A549 (cell line): Measurements from ENCODE around the gene PLK1.
"Not testable (repeated sequence)": the region's sequence is repeated elsewhere in the genome, so short reads cannot be mapped to it uniquely, and the experiment has no call there.

ENCODE experiments used
- CEBPB ChIP-seq, 2 experiments: fragments of >200 bp in 1 of 2; sonication (Bioruptor Twin) in 1 of 2; formaldehyde crosslinking in 1 of 2; IDR thresholded peaks; 2 replicates each; pipeline ENCODE4 v1.6.1; 2012 to 2016
- CHD4 ChIP-seq: fragments of 200-600 bp; sonication (generic); IDR thresholded peaks from 2 replicates; pipeline ENCODE4 v1.6.1; 2016; ENCODE audit warnings: antibody characterized with exemption, mild to moderate bottlenecking, borderline replicate concordance
- CTCF ChIP-seq: fragments of >200 bp; sonication (Bioruptor Twin); formaldehyde crosslinking; IDR thresholded peaks from 3 replicates; pipeline ENCODE4 v1.5.1; 2016
- ESRRA ChIP-seq: fragments of 150-350 bp; IDR thresholded peaks from 2 replicates; pipeline ENCODE4 v1.6.1; 2014; ENCODE audit warnings: mild to moderate bottlenecking, low read length, borderline replicate concordance
- HOXA7 ChIP-seq: fragments of 250-450 bp; sonication (Bioruptor Pico); IDR thresholded peaks from 2 replicates; pipeline ENCODE4 v1.5.0; 2020; ENCODE audit warnings: mild to moderate bottlenecking, moderate library complexity
- KDM5A ChIP-seq: fragments of 200-600 bp; sonication (generic); IDR thresholded peaks from 2 replicates; pipeline ENCODE4 v1.6.1; 2016; ENCODE audit warnings: antibody characterized with exemption, mild to moderate bottlenecking
- POLR2A ChIP-seq: IDR thresholded peaks from 2 replicates; pipeline ENCODE4 v1.6.1; 2012; ENCODE audit warnings: mild to moderate bottlenecking, low read length
- RARB ChIP-seq: fragments of 250-450 bp; sonication (Bioruptor Pico); IDR thresholded peaks from 2 replicates; pipeline ENCODE4 v1.8.0; 2021; ENCODE audit warnings: mild to moderate bottlenecking, moderate library complexity
- RCOR1 ChIP-seq: fragments of 150-350 bp; IDR thresholded peaks from 2 replicates; pipeline ENCODE4 v1.6.1; 2014; ENCODE audit warnings: antibody characterized with exemption, low read length, low read depth
- SMC3 ChIP-seq: fragments of >200 bp; sonication (Bioruptor Twin); formaldehyde crosslinking; IDR thresholded peaks from 3 replicates; pipeline ENCODE4 v1.6.1; 2018; ENCODE audit warnings: inconsistent platforms
- SREBF2 ChIP-seq: fragments of 450-650 bp; IDR thresholded peaks from 2 replicates; pipeline ENCODE4 v1.6.1; 2014; ENCODE audit warnings: mild to moderate bottlenecking, moderate library complexity
- ZSCAN20 ChIP-seq: fragments of 250-450 bp; sonication (Bioruptor Pico); IDR thresholded peaks from 2 replicates; pipeline ENCODE4 v1.8.0; 2022; ENCODE audit warnings: mild to moderate bottlenecking, moderate library complexity

- TF ChIP-seq CTCF; SREBF2; POLR2A; CHD4; HOXA7 (CRISPR knock-in tag); ESRRA; KDM5A; CEBPB (IDR thresholded peaks at IDR 0.05); ZSCAN20 (CRISPR knock-in tag); RCOR1; SMC3; RARB: not testable (repeated sequence)
Measured at GRCh38 chr16:23631874-23632273, 46.8 kb upstream of the PLK1 start.
